GM19035 (cell line): ENCODE data around the gene XYLT2.
"Not testable (repeated sequence)": the region's sequence is repeated elsewhere in the genome, so short reads cannot be mapped to it uniquely, and the experiment has no call there.

Source experiments
- ATAC-seq: cut with Tn5 transposase; IDR thresholded peaks from one replicate; pipeline ENCODE4 v1.9.1; 2021; ENCODE audit not compliant: unreplicated experiment

XYLT2 gene

DNA sequence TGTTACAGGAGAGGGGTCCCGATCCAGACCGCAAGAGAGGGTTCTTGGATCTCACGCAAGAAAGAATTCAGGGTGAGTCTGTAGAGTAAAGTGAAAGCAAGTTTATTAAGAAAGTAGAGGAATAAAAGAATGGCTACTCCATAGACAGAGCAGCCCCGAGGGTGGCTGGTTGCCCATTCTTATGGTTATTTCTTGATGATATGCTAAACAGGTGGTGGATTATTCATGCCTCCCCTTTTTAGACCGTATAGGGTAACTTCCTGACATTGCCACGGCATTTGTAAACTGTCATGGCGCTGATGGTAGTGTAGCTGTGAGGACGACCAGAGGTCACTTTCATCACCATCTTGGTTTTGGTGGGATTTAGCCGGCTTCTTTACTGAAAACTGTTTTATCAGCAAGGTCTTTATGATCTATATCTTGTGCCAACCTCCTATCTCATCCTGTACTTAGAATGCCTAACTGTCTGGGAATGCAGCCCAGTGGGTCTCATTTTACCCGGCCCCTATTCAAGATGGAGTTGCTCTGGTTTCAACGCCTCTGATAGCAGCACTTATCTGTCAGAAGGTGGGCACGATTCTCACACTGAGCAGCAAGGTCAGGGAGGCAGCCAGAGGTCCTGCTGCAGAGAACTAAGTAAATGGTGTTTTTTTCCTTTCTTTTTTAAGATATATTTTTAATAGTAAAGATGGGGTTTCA lies 26.5 kb upstream of the XYLT2 start:
- no peak for ATAC-seq

DNA sequence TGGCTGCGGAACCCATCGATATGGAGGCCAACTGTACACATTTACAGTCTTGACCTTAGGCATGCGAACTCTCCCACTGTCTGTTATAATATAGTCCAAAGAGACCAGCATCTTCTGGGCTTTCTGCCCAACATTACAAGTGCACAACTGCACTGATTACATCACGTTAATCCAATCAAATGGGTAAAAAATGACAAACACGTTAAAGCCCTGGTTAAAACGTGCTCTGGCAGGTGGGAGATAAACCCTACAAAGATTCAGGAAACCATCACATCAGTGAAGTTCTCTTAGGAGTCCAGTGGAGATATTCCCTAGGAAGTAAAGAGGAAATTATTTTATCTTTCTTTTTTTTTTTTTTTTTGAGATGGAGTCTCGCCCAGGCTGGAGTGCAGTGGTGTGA lies 23.7 kb upstream of the XYLT2 start:
- ATAC-seq = no peak

DNA sequence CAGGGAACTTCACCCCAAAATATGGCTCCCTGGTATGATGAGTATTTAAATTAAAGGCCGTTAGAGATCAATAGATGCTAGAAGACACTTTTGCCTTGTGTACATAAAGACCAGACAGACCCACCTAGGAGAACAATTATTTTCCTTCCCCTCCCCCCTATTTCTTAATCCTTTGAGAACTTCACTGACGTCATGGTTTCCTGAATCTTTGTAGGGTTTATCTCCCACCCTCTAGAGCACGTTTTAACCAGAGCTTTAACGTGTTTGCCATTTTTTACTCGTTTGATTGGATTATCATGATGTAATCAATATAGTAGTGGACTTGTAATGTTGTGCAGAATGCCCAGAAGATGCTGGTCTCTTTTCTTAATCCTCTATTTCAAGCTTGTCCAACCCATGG lies 22.9 kb upstream of the XYLT2 start:
- no peak for ATAC-seq

DNA sequence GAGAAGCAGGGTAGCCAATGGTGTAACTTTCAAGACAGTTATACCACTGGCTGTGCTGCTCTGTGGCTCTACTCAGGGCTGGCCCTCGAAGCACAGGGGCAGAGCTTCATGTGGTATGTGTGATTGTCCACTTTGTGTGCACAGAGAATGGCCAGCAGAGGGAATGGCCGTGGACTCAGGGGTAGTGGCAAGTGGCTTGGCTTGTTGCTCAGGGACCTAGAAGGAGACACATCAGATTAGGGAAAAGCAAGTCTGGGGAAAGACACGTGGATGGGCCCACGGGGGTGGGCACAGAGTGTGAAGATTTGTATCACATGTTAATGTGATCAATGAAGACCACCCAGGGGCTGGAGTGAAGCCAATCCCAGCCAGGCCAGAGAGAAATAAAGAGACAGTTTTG lies 20.0 kb upstream of the XYLT2 start:
- ATAC-seq = no peak

DNA sequence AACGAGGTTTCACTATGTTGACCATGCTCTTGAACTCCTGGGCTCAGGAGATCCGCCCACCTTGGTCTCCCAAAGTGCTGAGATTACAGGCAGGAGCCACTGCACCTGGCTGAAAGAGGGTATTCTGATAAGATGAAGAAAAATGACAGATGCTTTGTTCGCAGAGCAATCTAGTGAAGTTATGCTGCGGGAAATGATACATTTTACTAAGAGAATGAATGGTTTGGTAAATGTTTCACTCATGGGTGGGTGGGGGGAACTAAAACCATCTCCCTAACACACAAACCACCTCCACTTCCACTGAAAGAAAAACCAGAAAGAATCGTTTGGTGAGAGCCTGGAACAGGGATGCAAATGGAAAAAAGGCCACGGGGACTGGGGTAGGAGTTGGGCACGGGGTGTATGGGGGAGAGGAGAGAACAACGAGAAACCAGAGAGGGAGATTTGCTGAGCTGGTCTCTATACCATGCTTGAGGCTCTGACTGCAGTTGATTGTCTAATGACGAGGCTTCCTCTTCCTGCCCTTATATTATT lies 19.0 kb upstream of the XYLT2 start:
- ATAC-seq = no peak

DNA sequence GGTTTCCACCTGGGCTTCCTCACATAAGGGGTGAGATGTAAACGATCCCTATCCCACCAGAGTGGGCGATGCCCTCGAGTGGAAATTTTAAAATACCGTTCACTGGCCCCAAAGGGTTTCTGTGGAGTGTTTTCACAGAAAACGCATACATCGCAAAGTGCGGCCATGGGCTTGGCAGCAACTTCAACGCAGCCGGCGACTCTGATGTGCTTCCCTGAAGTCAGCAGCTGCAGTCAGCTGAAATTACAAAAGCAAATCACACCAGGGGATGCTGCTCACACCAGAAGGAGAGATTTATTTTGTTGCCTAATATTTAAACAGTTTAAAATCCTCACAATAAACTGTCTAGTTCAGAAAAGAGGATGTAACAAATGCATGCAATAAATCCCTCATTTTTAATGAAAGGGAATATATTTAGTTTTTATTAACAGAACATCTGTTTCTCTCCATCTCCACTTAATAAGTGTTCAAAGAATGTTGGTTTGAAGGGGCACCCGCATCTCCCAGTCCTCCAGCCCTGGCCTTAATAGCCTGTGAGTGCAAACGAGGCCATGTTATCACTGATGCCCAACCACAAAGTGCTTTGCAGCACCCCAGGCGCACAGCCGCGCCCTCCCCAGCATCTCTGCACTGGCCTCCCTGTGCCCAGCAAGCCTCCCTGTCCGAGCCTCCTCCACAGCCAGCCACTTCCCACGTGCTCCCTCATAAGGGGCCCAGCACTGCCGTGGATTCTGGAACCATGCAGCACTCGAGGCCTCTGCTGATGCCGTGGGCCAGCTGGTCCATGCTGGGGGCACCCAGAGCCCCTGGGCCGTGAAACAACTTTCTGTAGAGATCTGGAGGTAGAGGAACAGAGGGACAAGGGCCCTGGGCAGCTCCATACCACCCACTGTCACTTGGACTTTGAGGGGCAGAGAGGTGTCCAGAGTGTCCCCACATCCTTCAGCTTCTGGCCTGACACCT lies 17.3 kb upstream of the XYLT2 start:
- no peak for ATAC-seq

DNA sequence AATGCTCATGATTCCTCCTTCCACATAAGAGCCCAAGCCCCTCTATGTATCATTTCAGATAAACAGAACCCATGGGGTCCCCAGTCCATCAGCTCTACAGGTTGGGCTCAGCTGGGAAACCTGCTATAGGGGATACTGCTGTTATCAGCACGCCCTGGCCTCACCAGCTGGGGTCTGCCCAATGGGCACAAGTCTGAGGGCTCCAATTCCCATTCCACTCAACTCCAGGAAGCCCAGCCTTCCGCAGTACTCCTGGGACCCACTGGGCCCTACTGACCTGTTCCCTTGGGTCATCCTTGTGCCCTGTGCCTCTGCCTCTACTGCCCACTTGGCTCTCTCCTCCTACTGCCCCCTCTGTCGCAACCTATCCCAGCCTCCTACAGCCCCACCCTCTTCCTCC lies 16.2 kb upstream of the XYLT2 start:
- ATAC-seq = no peak

DNA sequence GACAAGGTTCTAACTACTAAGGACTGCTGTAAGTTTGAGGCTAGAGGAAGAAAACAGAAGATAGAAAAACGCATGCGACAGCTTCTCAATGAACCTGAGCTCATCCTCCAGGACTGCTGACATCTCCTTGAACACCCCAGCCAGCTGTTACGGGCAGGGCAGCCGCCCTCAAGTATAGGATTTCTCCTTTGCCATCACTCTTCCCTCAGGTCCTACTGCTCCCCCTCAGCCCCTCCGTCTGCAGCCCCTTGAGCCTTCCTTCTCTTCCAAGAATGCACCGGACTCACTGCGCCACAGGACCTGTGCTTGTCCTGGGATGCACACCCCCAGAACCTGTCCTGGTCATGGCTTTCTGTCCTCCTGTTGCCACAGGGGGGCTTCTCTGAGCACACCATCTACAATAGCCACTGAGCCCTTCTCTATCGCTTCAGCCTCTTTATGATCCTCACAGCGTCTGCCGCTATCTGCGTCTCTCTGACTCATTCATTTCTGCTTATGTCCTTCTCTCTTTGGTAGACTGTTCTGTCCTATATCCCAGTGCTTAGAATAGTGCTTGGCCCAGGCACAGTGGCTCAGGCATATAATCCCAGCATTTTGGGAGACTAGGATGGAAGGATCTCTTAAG lies 15.7 kb upstream of the XYLT2 start:
- no peak for ATAC-seq

DNA sequence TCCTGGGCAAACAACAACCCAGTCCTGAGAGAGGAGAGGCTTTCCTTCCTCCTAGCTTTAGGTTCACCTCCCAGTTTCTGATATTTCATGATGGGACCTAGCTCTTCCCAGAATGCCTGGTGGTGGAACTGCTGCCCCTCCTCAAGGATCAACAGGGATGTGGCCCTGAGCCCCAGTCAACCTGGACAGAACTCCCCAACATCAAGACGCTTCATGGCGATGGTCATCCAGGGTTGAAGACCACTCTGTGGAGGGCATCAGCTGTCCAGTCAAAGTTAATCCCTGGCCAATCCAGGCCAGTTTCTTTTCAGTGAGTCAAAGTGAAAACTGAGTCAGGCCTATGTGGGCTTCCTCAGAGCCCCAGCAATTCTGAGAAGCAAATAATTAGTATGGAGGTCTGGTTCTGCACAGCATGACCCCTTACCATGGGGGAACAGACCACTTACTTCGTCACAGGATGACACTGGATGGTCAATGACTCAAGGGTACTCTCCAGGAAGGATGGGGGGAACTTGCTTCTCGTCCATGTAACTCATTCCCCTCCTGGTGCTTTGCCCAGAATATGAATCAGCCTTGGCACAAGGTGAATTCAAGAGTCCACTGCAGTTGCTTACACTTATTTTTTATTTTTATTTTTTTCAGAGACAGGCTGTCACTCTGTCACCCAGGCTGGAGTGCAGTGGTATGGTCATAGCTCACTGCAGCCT lies 14.7 kb upstream of the XYLT2 start:
- ATAC-seq = no peak

DNA sequence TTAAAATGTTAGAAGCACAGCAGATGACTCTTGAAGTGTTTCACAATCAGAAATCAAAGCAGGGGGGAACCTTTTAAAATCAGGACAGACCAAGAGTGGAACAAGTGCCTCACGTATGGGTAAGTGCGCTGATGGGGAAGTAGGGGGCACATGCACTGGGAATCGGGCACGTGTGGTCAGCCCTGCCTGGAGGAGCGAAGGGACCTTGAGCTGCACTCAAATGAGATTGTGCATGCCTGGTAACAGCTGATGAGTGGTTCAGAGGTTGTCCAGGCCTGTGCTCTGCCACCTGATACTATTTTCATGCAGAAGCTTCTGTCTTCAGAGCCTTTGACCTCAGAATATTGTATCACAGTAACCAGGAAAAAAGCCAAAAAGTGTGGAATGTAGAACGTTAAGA lies 13.7 kb upstream of the XYLT2 start:
- no peak for ATAC-seq

DNA sequence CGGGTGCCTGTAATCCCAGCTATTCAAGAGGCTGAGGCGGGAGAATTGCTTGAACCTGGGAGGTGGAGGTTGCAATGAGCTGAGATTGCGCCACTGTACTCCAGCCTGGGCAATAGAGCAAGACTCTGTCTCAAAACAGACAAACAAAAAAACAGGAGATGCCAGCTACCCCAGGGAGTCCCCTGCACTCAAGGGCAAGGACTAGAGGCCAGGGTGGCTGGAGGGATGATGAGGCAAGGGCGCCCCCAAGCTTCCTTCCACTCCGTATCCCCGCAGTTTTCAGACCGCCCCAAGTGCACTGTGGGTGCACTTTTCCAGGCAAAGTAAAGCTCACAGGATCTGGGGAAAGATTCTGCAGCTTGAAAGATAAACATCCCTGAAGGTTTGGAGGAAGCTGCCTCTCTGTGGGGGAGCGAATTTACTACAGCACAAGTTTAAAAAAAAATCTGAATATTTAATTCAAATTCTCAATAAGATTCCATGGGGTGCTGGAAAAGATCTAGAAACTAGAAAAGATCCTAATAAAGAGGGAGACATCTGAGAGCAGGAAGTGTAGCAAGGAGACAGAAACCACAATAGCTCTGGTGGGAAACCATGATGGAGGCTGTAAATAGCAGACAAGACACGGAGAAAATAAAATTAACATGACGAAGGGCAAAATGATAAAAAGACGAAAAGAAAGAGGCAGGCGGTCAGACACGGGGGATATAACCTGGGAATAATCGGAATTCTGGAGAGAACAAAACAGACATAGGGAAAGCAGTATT lies 12.5 kb upstream of the XYLT2 start:
- not testable (repeated sequence) for ATAC-seq

DNA sequence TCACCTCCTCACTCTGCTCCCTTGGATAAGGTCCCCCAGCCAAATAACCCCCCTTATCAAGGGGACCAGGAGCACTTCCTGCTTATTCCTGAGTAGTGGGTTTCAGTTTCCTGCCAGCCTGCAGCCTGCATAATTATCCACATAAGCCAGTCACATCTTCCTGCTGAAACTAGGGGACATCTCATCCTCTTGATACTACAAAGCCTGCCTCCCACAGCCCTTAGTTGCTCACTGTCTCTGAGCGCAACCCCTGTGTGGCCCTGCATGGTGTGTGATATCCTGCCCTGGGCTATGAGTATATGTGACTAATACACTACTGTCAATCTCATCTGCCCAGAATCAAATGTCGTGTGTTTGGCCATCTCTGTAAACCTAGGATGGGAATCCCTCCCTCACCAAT lies 8.0 kb upstream of the XYLT2 start:
- no peak for ATAC-seq

DNA sequence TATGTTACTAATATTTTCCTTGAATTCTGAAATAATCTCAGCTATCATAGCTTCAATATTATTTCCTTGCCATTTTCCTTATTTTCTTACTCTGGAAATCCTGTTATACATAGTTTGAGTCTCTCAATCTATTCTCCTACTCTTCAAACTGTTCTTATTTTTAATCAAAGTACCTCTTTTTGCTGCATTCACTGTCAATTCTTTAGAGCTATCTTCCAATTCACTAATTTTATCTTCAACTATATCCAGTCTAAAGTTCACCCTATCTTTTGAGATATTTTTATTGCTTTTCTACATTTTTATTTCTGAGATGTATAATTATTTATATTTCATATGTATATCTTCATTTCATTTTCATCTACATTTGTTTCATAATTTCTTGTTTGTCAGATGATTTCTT lies 7.3 kb upstream of the XYLT2 start:
- no peak for ATAC-seq

DNA sequence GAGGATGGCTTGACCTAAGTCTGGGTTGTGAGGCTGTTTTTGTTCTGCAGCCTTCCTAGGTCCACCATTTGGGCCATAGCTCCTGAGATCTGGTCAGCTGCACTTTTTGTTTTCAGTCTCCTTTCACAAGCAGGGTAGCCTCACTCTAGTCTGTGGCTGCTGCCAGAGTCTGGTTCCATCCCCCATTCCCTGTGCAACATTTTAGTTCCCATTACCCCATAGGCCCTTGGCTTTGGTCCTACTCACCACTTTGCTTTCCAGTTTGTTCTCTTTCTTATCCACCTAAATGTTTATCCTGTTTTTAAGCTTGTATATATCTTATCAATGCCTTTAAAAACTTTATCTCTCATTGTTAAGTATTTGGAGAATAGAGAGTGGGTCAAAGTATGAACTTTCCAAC lies 6.5 kb upstream of the XYLT2 start:
- no peak for ATAC-seq

DNA sequence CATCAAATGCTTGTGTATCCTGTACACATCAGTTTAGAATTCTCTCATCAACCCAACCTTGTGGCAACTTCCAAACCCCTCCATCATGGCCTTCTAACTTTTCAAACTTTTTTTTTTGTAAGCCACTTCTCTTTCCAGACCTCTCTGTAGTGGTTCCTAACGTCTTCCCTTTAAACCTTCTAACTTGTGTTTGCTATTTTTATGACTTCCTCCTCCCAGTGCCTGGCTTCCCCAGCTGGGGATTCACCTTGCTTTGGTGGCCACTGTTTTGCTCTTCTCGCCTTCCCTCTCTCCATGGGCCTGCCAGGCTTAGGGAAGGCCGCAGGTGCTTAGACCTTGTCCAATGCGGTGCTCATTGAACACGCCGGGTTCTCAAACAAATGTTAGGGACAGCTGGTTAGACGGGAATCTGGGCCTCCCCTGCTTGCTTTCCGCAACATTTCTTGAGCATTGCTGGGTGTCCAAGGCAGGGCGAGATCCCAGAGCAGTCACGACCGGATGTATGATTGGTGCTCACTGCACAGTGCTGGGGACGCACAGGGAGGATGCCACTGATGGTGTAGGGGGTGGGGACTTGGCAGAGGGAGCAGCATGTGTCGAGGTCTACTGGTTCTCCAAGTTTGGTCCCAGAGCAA lies 1.1 kb upstream of the XYLT2 start:
- ATAC-seq = no peak

DNA sequence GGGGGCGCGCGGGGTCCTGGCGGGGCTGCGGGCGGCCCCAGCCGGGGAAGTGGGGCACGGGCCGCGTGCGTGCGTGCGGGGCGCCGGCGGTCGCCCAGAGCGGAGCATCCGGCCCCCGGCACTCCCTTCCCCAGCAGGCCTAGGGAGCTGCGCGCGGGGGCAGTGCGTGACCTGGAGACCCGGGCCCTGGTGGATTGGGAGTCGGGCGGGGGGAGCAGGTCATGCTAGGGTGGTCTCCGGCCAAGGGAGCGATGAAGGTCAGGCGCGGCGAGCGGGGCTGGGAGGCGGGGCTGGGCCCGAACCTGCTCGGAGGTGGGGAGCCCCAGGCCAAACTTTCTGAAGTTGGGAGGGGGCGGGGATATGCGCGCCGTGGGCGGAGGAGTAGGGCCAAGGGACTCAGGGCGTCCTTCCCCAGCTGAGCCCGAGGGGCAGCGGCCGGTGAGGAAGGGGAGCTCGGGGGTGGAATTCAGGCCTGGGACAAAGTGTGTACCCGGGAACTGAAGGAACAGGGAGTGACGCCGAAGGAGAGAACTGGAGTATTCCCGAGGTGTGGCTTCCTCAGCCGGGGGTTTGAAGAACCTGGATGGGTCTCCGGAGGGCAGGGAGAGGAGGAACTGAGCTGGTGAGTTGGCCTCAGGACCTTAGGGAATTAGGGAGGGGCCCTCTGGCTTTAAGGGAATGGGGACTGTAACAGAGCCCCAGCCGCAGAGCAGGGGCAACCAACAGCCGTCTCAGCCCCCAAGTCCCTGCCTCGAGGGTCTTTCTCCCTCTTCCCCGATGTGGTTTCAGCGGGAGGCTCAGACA lies 589 bp downstream of the XYLT2 start:
- peak; percentile 55 for ATAC-seq

DNA sequence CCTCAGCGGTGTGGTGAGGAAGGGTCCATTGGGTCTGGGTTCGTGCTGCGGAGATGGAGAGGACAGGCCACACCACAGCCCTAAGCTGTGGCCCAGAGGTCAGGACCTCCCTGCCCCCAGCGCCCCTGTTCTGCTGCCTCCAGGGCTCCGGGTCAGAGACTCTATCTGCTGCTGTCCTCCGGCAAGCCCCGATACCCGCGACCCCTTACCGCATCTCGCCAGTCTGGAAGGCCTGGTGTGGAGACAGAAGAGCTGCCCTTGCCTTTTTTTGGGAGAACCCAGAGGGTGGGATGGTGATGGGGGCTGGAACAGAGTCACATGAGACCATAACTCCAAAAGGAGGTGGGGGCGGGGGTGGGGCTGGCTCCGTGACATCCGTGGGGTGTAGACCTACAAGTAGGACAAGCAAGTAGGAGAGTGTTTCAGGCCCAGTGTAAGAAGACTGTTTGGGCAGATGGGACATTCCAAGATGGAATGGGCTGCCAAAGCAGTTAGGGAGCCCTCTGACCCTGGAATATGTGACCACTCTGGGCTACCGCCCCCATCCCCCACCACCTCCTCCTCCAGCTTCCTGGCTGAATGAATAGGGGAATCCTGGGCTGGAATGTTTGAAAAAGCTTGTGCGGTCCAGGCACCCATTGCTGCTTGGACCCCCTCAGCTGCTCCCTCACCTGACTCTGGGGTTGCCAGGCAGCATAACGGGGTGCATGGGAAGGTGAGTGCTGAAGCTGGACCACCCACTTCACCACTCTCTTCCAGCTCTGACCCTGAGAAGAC lies 1.4 kb downstream of the XYLT2 start:
- no peak for ATAC-seq

DNA sequence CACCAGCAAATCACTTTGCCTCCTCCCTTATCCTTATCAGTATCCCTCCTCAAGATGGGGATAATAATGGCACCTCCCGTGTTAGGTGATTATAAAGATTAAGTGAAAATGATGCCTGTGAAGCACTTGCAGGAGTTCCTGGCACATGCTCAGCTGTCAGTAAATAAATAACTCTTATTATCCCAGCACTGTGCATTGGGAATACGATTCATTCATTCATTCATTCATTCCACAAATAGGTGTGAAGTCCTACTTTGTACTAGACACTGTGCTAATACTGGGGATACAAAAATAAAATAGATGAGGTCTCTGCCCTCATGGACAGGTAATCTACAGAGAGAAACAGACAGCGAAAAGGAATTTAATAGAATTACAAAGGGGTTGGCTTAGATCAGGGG lies 2.0 kb downstream of the XYLT2 start:
- ATAC-seq = no peak
